AG04450 (cell line): ENCODE data around the gene FRMD3. TPM values are rescaled to one million over a fixed set of nuclear protein-coding genes. Genes with fewer than 3 reads are reported as not detected.
"Not testable (repeated sequence)": the region's sequence is repeated elsewhere in the genome, so short reads cannot be mapped to it uniquely, and the experiment has no call there.

Source experiments
- CTCF ChIA-PET: fragments of 300-600, 350-600 bp; formaldehyde crosslinking; extraction: SDS; loops from one replicate; lab custom pipeline; 2022; ENCODE audit warnings: antibody characterized with exemption, inconsistent platforms; lab: Charles Lee
- POLR2A ChIA-PET: fragments of 350-600 bp; formaldehyde crosslinking; extraction: SDS; loops from one replicate; lab custom pipeline; 2021; ENCODE audit warnings: antibody characterized with exemption, inconsistent platforms; lab: Yijun Ruan, JAX
- DNase-seq: peaks from one replicate; pipeline ENCODE4 v3.0.0-alpha.2; 2011; ENCODE audit warnings: low read depth, low spot score
- H3K27ac ChIP-seq: one replicate; pipeline ENCODE4 v1.5.1; 2012; ENCODE audit warnings: low read depth, low read length, control low read depth
- H3K27me3 ChIP-seq: one replicate; pipeline ENCODE4 v1.6.0; 2012; ENCODE audit warnings: low read length; ENCODE audit not compliant: control insufficient read depth, insufficient read depth
- H3K4me3 ChIP-seq: 2 replicates; pipeline ENCODE4 v1.5.1; 2011; ENCODE audit warnings: mild to moderate bottlenecking, low read depth, low read length, control low read depth
- H3K9me3 ChIP-seq: 2 replicates; pipeline ENCODE4 v1.5.1; 2012; ENCODE audit warnings: low read length; ENCODE audit not compliant: control insufficient read depth, insufficient read depth
- CTCF ChIP-seq: IDR thresholded peaks from 2 replicates; pipeline ENCODE4 v1.5.1; 2011; ENCODE audit warnings: low read depth, low read length, control low read depth, inconsistent platforms
- polyA plus RNA-seq: library from polyadenylated mRNA; depleted of rRNA; stranded (reverse); fragments of >200 nt; gene quantifications from 2 replicates; pipeline ENCODE4 v1.2.3, GENCODE V29; 2011

The FRMD3 gene
- polyA plus RNA-seq, 1 experiment, result 0.10 TPM

DNA sequence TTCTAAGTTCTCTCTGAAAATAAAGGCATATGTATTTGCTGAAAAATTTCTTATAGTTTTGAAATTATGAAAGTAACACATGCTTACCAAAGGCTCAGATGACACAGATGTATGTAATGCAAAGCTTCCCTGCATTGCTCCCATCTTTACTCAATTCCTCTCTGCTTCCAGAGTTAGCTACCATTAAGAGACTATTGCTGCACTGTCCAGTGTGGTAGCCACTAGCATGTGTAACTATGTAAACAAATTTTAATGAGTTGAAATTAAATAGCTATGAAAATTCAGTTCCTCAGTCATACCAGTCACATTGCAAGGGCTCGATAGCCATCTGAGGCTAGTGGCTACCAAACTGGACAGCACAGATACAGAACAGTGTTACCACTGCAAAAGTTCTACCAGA, 17.9 kb downstream of the FRMD3 start:
- TF ChIP-seq CTCF, result no peak
- Histone ChIP-seq H3K9me3 (no peaks in the 10 kb centered on the region), H3K27me3 (no peaks in the 10 kb centered on the region), H3K4me3 (no peak overlapping the region), H3K27ac (no peak overlapping the region)
- POLR2A ChIA-PET, result no interaction called here
- DNase-seq, result no peak
- CTCF ChIA-PET, result no interaction called here

DNA sequence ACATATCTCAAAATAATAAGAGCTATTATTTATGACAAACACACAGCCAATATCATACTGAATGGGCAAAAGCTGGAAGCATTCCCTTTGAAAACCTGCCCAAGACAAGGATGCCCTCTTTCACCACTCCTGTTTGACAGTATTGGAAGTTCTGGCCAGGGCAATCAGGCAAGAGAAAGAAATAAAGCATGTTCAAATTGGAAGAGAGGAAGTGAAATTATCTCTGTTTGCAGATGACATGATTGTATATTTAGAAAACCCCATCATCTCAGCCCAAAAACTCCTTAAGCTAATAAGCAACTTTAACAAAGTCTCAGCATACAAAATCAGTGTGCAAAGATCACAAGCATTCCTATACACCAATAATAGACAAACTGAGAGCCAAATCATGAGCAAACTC, 20.2 kb downstream of the FRMD3 start:
- CTCF ChIA-PET, DNase-seq, H3K4me3 ChIP-seq, POLR2A ChIA-PET, H3K9me3 ChIP-seq, H3K27ac ChIP-seq, H3K27me3 ChIP-seq: not testable (repeated sequence)

DNA sequence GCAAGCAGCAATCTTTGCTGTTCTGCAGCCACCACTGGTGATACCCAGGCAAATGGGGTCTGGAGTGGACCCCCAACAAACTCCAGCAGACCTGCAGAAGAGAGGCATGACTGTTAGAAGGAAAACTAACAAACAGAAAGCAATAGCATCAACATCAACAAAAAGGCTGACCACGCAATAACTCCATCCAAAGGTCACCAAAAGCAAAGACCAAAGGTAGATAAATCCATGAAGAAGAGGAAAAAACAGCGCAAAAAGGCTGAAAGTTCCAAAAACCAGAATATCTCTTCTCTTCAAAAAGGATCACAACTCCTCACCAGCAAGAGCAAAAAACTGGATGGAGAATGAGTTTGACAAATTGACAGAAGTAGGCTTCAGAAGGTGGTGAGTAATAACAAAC, 23.4 kb downstream of the FRMD3 start:
- ChIA-PET CTCF (no interaction called here), POLR2A (no interaction called here)
- TF ChIP-seq CTCF, result no peak
- no peaks in the 10 kb centered on the region for H3K9me3 ChIP-seq
- H3K4me3 ChIP-seq, result no peak overlapping the region
- no peak for DNase-seq
- no peaks in the 10 kb centered on the region for H3K27me3 ChIP-seq
- H3K27ac ChIP-seq, result no peak overlapping the region

DNA sequence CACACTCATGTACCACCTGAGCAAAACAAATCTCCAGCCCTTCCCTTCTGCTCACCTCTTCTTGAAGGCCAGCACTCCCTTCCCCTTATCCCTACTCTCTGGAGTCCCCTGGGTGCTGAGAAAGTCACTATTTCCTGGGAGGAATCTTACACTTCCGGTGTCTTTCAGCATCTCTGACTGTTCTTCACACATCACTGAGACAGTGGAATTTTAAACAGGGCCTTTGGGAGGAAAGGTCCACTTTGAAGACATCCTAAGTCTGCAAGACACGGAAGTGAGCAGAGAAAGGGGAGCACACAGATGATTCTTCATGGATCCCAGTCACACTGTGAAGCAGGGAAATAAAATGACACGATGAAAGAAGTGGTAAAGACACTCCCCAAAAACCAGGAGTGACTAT, 25.6 kb downstream of the FRMD3 start:
- H3K27ac ChIP-seq, result no peak overlapping the region
- H3K27me3 ChIP-seq, result no peaks in the 10 kb centered on the region
- no peak for DNase-seq
- H3K9me3 ChIP-seq, result no peaks in the 10 kb centered on the region
- ChIA-PET POLR2A (no interaction called here), CTCF (no interaction called here)
- no peak overlapping the region for H3K4me3 ChIP-seq
- TF ChIP-seq CTCF, result no peak

DNA sequence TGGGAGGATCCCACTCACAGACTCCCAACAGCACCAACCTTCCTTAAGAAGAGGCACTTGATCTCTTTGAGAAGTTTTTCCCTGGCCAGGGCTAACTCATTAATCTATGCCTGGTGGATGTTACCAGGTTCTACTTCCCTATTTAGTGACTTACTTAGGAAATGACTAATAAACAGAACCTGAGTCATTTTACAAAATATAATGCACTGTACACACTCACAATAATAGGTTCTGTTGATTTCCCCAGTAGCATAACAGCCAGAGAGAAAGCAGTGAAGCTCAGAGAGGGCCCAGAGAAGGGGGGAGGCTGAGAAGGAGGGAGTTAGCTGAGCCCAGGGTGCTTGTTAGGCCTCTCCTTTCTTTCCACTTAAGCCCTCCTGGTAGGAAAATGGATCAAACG, 27.1 kb downstream of the FRMD3 start:
- no peaks in the 10 kb centered on the region for H3K27me3 ChIP-seq
- no peak overlapping the region for H3K27ac ChIP-seq
- no peak for DNase-seq
- no peak overlapping the region for H3K4me3 ChIP-seq
- TF ChIP-seq CTCF, result no peak
- no peaks in the 10 kb centered on the region for H3K9me3 ChIP-seq
- POLR2A ChIA-PET, result no interaction called here
- CTCF ChIA-PET, result no interaction called here

GRCh38 chr9:83509402-83509801, 28.8 kb downstream of the FRMD3 start:
- H3K27ac ChIP-seq, result no peak overlapping the region

More at GRCh38 chr9:83509402-83509801, 28.8 kb downstream of the FRMD3 start:
- Histone ChIP-seq H3K27me3 (no peaks in the 10 kb centered on the region), H3K9me3 (no peaks in the 10 kb centered on the region), H3K4me3 (no peak overlapping the region)
- no peak for TF ChIP-seq CTCF
- POLR2A ChIA-PET, result no interaction called here
- CTCF ChIA-PET, result no interaction called here
- DNase-seq, result no peak
